ENCODE data around the gene LIPF. TPM values are rescaled to one million over a fixed set of nuclear protein-coding genes. Genes with fewer than 3 reads are reported as not detected.

The LIPF gene
- total and polyA plus RNA-seq, 8 donors, result 1.2 TPM; not detected in 7

DNA sequence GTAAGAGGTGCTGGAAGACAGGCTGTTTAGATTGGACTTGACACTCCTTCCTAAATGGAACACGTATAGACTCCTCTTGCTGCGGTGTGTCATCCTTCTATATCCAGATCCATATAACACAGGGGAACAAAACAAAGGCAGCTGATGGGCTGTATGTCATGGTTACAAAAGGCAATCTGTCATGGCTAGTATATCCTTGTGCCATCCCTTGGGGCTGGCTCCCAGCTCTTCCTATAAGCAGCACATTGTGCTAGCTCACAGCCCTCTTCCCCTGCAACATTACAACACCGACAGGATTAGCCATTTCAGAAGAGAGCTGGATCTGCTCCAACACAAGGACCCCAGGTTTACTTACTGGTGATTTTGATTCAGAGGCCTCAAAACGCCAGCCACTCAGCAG is 57.1 kb downstream of the LIPF start:
- TF ChIP-seq, protein P1, sequence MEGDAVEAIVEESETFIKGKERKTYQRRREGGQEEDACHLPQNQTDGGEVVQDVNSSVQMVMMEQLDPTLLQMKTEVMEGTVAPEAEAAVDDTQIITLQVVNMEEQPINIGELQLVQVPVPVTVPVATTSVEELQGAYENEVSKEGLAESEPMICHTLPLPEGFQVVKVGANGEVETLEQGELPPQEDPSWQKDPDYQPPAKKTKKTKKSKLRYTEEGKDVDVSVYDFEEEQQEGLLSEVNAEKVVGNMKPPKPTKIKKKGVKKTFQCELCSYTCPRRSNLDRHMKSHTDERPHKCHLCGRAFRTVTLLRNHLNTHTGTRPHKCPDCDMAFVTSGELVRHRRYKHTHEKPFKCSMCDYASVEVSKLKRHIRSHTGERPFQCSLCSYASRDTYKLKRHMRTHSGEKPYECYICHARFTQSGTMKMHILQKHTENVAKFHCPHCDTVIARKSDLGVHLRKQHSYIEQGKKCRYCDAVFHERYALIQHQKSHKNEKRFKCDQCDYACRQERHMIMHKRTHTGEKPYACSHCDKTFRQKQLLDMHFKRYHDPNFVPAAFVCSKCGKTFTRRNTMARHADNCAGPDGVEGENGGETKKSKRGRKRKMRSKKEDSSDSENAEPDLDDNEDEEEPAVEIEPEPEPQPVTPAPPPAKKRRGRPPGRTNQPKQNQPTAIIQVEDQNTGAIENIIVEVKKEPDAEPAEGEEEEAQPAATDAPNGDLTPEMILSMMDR (IDR thresholded peaks at IDR 0.05), result no peak
- no peak overlapping the region for H3K27ac ChIP-seq
- no peak overlapping the region for H3K4me3 ChIP-seq
- DNase-seq (no peak), FAIRE-seq (no peak), ATAC-seq (no peak)
- no peaks in the 10 kb centered on the region for H3K9me3 ChIP-seq
- WGBS, 2 donors, result 71 to 87% methylated on average over 4 of the region's 4 CpGs
- intact Hi-C loops (cut with DNase I), result no loop called here
- H3K36me3 ChIP-seq, result no peaks in the 10 kb centered on the region
- no peaks in the 10 kb centered on the region for H3K27me3 ChIP-seq
- no peaks in the 10 kb centered on the region for H3K4me1 ChIP-seq

DNA sequence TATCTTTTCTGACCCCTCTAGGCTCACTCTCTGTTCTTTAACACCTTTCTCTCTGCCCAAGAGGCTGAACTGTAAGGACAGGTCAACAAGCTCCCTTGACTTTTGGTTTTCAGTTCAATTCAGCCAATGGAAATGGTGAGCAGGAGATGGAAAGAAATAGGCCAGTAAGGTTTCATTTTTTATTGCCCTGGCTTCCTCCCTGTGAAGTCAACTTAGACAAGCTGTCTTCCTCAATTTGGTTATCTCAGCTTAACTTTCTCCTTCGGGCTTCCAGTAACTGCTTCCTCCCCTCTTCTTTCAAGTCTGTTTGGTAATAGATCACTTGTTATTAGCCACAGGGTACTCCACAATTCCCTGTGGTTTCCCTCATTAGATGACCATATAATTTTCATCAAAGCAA is 61.6 kb downstream of the LIPF start:
- Histone ChIP-seq H3K4me1 (no peaks in the 10 kb centered on the region), H3K36me3 (no peaks in the 10 kb centered on the region), H3K27me3 (no peaks in the 10 kb centered on the region), H3K9me3 (no peaks in the 10 kb centered on the region), H3K4me3 (no peak overlapping the region), H3K27ac (no peak overlapping the region)
- no peak for ATAC-seq
- TF ChIP-seq, protein P1 (IDR thresholded peaks at IDR 0.05), result no peak
- WGBS, 2 donors, result 23 to 52% methylated on average over 1 of the region's 1 CpG
- no peak for FAIRE-seq
- no peak for DNase-seq
- intact Hi-C loops (cut with DNase I), result no loop called here

DNA sequence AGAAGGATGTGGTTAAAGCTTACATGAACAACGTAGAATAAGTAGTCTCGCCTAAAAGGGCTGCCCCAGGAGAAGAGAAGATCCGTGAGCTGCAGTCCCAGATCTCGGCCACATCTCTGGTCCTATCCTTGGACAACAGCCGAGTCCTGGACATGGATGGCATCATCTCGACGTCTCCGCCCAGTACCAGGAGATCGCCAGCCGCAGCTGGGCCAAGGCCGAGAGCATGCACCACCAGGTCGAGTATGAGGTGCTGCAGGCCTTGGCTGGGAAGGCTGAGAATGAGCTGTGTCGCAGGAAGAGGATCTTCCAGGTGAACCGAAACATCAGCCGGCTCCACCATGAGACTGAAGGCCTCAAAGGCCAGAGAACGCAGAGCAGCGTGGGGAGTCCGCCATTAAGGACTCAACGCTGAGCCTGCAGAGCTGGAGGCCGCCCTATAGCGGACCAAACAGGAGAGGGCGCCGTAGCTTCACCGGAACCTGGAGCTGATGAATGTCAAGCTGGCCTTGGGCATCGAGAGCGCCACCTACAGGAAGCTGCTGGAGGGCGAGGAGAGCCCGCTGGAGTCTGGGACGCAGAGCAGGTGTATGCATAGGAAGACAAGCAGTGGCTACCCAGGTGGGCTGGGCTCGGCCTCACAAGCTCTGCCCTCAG is 64.0 kb downstream of the LIPF start:
- Histone ChIP-seq H3K27ac (no peak overlapping the region), H3K9me3 (no peaks in the 10 kb centered on the region), H3K27me3 (no peaks in the 10 kb centered on the region), H3K4me3 (no peak overlapping the region), H3K4me1 (no peaks in the 10 kb centered on the region), H3K36me3 (no peaks in the 10 kb centered on the region)
- intact Hi-C loops (cut with DNase I), result no loop called here
- DNase-seq, result peak in 2 of 6 donors; percentile 39 to 59
- FAIRE-seq, result no peak
- 66 to 68% methylated on average over 30 of the region's 30 CpGs for WGBS, 2 donors
- TF ChIP-seq, protein P1 (IDR thresholded peaks at IDR 0.05), result no peak
- no peak for ATAC-seq

Other genes with a start within 250 kb of the LIPF start
- 1 to 10 TPM; 4.6 to 6.4 (median 5.9) TPM for gene RNLS, start 81.1 kb upstream of the LIPF start, total RNA-seq
- gene RNLS, start 81.1 kb upstream of the LIPF start, polyA plus RNA-seq, result 1 to 10 TPM; 2.5 to 6.4 TPM
- gene LIPJ, start 77.7 kb upstream of the LIPF start, total RNA-seq, result under 1 TPM; 0.04 to 0.47 (median 0.20) TPM
- 1 to 10 TPM in 1 of 2 donors, under 1 TPM in 1; 0.53 to 1.2 TPM for gene LIPJ, start 77.7 kb upstream of the LIPF start, polyA plus RNA-seq
- gene LIPK, start 41.8 kb downstream of the LIPF start, total RNA-seq, result not detected
- not detected for gene LIPK, start 41.8 kb downstream of the LIPF start, polyA plus RNA-seq
- gene LIPN, start 95.6 kb downstream of the LIPF start, total RNA-seq, result not detected
- not detected for gene LIPN, start 95.6 kb downstream of the LIPF start, polyA plus RNA-seq
- not detected for gene LIPM, start 138.3 kb downstream of the LIPF start, total RNA-seq
- gene LIPM, start 138.3 kb downstream of the LIPF start, polyA plus RNA-seq, result not detected
- gene ANKRD22, start 187.4 kb downstream of the LIPF start, total RNA-seq, result 10 to 100 TPM in 1 of 6 donors, 1 to 10 TPM in 5; 2.3 to 17.4 (median 4.3) TPM
- gene ANKRD22, start 187.4 kb downstream of the LIPF start, polyA plus RNA-seq, result 1 to 10 TPM; 3.4 to 3.6 TPM
- 1 to 10 TPM; 1.2 to 3.5 (median 2.3) TPM for gene STAMBPL1, start 215.8 kb downstream of the LIPF start, total RNA-seq
- 1 to 10 TPM; 2.2 to 2.7 TPM for gene STAMBPL1, start 215.8 kb downstream of the LIPF start, polyA plus RNA-seq